ENCODE measurements around the gene LAPTM5. TPM values are rescaled to one million over a fixed set of nuclear protein-coding genes. Genes with fewer than 3 reads are reported as not detected.

LAPTM5 gene
- total and polyA plus RNA-seq, 2 of the 8 experiments (the other 6 are each of a cell fraction or from before 2014, with no cell fraction given): 0.37 to 1.4 TPM

- ChIA-PET POLR2A (ENCODE audit: partially characterized antibody) (no interaction called here), CTCF (ENCODE audit: partially characterized antibody) (interaction anchor here (51.2 to 55.1 kb wide), 2 partner anchors 10 to 16 kb away, joined by 1640 read pairs; partner anchors contain the start of genes LAPTM5 and MATN1)
- Histone ChIP-seq H3K23ac (ENCODE audit: insufficient read length) (no peak overlapping the region), H3K79me2 (ENCODE audit: control insufficient read depth in 1 of 2, insufficient read depth in 2 of 2, low read length in 2 of 2) (no peaks in the 10 kb centered on the region), H4K91ac (replicated peaks; ENCODE audit: insufficient read length, low read length) (no peak overlapping the region), H3K4me3 (ENCODE audit: extremely low read depth in 1 of 4, insufficient read depth in 2 of 4, low read depth in 3 of 4, low read length in 4 of 4) (no peak overlapping the region), H4K8ac (ENCODE audit: extremely low read depth, insufficient read depth, low read length) (no peak overlapping the region; the same call in 1 of the 2 replicates), H2BK5ac (ENCODE audit: low read depth, low read length) (no peak overlapping the region), H3K4me2 (ENCODE audit: insufficient read depth in 1 of 2, low read depth in 2 of 2, low read length in 2 of 2) (no peak overlapping the region), H2BK15ac (ENCODE audit: low read length) (no peak overlapping the region), H2BK120ac (replicated peaks; ENCODE audit: low read depth, low read length) (no peak overlapping the region), H3K27ac (ENCODE audit: low read depth, low read length) (no peak overlapping the region), H3K18ac (ENCODE audit: extremely low read depth, low read length) (no peak overlapping the region), H4K20me1 (replicated peaks in 1 of 2; ENCODE audit: control insufficient read depth in 1 of 2, insufficient read depth in 2 of 2, low read length in 2 of 2) (no peaks in the 10 kb centered on the region), H3K56ac (replicated peaks; ENCODE audit: insufficient read length, low read depth, low read length) (no peak overlapping the region), H4K5ac (ENCODE audit: insufficient read length, low read depth, low read length) (no peak overlapping the region), H3K9me3 (ENCODE audit: insufficient read depth in 2 of 2, low read depth in 1 of 2, low read length in 1 of 2) (no peaks in the 10 kb centered on the region), H3K36me3 (ENCODE audit: control insufficient read depth in 2 of 4, insufficient read depth in 4 of 4, low read length in 3 of 4) (no peaks in the 10 kb centered on the region), H2BK20ac (ENCODE audit: low read length) (no peak overlapping the region), H3K9ac (replicated peaks in 1 of 4; ENCODE audit: extremely low read depth in 1 of 4, low read depth in 3 of 4, low read length in 3 of 4) (no peak overlapping the region), H3K4me1 (replicated peaks in 1 of 4; ENCODE audit: control insufficient read depth in 3 of 4, insufficient read depth in 4 of 4, low read length in 3 of 4) (peaks cover 0 to 7% (median 2%) of the 10 kb centered on the region in 4 experiments; a peak in 3 of 7 replicates), H2BK12ac (ENCODE audit: low read depth, low read length) (no peak overlapping the region), H2AFZ (ENCODE audit: low read length) (no peak overlapping the region), H2AK5ac (ENCODE audit: low read depth, low read length) (no peak overlapping the region), H3K4ac (replicated peaks; ENCODE audit: insufficient read length, low read depth, low read length) (no peak overlapping the region), H3K79me1 (ENCODE audit: low read depth, low read length) (no peaks in the 10 kb centered on the region), H3K23me2 (ENCODE audit: low read depth, low read length) (no peaks in the 10 kb centered on the region), H3K14ac (ENCODE audit: insufficient read length) (no peak overlapping the region), H3K27me3 (replicated peaks in 1 of 4; ENCODE audit: control insufficient read depth in 3 of 4, extremely low read depth in 1 of 4, insufficient read depth in 3 of 4, low read length in 3 of 4) (no peaks in the 10 kb centered on the region)
- 87% methylated on average over 4 of the region's 4 CpGs; no CpG with 5 or more reads in 1 of the 2 experiments for WGBS, 2 experiments (ENCODE audit: extremely low coverage in 1 of 2, insufficient coverage in 1 of 2, insufficient read length in 1 of 2, insufficient replicate concordance in 2 of 2, low coverage in 1 of 2, low lambda C conversion rate in 2 of 2, missing lambda C conversion rate in 1 of 2)
- no peak for DNase-seq (ENCODE audit: low read depth in 1 of 2, low spot score in 2 of 2)
- FAIRE-seq: no peak
- TF ChIP-seq E2F6 (IDR thresholded peaks at IDR 0.05) (no peak), SIN3A (conservative IDR thresholded peaks at IDR 0.05 in 1 of 2, IDR thresholded peaks at IDR 0.05 in 1 of 2; ENCODE audit: low read depth in 1 of 2, low read length in 2 of 2) (no peak), FOSL1 (IDR thresholded peaks at IDR 0.05; ENCODE audit: insufficient read depth, low read depth, low read length) (no peak), HDAC2 (IDR thresholded peaks at IDR 0.05; ENCODE audit: borderline replicate concordance in 1 of 2, low read depth in 2 of 2, low read length in 2 of 2) (no peak), CTCF (IDR thresholded peaks at IDR 0.05; ENCODE audit: control extremely low read depth in 1 of 3, insufficient read depth in 1 of 3, low read depth in 1 of 3, low read length in 3 of 3) (no peak), CBX5 (IDR thresholded peaks at IDR 0.05; ENCODE audit: low read depth, low read length) (no peak), YY1 (IDR thresholded peaks at IDR 0.05; ENCODE audit: low read depth, low read length) (no peak), GABPA (IDR thresholded peaks at IDR 0.05; ENCODE audit: borderline replicate concordance, insufficient read depth, low read length) (no peak), SP2 (IDR thresholded peaks at IDR 0.05; ENCODE audit: low read length) (no peak), CEBPB (IDR thresholded peaks at IDR 0.05; ENCODE audit: low read depth, low read length) (no peak)
Measured at GRCh38 chr1:30755746-30756145, 1.8 kb downstream of the LAPTM5 start.
